Brain microvascular endothelial cell (primary cell): Measurements from ENCODE around the gene ITPRID2.

Experiments
- DNase-seq: peaks from one replicate; pipeline ENCODE4 v3.0.0-alpha.2; 2020
- H3K27ac ChIP-seq: fragments of 250-450 bp; sonication (Bioruptor Pico); 2 replicates; pipeline ENCODE4 v1.5.1; 2020; ENCODE audit warnings: mild to moderate bottlenecking, moderate library complexity
- H3K27me3 ChIP-seq: fragments of 250-450 bp; sonication (Bioruptor Pico); replicated peaks from 2 replicates; pipeline ENCODE4 v1.5.1; 2020; ENCODE audit warnings: mild to moderate bottlenecking
- H3K36me3 ChIP-seq: fragments of 250-450 bp; sonication (Bioruptor Pico); replicated peaks from 2 replicates; pipeline ENCODE4 v1.5.1; 2020; ENCODE audit warnings: mild to moderate bottlenecking
- H3K4me3 ChIP-seq: 2 replicates; pipeline ENCODE4 v1.5.1; 2011; ENCODE audit warnings: low read depth, mild to moderate bottlenecking, control low read depth, low read length, moderate library complexity
- in situ Hi-C: cut with HindIII; loops from 2 replicates; pipeline ENCODE4 v1.10.0; 2017; ENCODE audit warnings: low sequenced_read_pairs, low pct_ligation_motif_present
- TF ChIP-seq, protein P1 (sequence below): IDR thresholded peaks from 2 replicates; pipeline ENCODE4 v1.5.1; 2011; ENCODE audit warnings: low read depth, mild to moderate bottlenecking, moderate library complexity, low read length, control low read depth, inconsistent platforms; ENCODE audit errors: missing control alignments

ITPRID2 gene

DNA sequence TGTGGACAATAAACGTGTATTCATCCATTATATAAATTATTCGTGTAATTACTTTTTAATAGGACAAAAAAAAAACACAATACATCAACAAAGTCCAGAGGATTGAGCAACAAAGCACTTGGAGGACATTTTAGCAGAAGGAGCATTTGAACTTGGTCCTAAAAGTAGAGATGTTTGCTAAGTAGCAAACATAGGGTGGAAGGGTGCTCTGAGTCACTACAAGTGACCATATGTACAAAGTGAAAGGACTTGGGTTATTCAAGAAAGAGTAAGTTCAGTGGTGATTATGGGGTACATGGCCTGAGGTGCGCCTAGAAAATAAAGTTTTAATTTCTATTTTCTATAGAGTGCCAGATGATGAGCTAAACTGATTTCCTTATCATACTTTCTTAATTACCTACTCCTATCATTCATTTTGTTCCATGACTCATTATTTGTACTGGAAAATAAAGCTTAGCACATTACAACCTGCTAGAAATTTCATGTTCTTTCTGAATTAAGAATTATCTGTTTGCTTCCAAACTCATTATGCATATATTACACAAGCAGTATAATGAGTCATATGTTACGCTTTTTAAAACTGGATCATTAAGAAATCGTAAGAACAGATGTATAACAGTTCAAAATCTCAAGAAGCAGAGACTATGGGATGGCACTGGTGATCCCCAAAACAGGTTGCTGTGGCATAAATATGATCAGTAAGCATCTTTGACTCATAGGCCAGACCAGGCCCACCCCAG lies 81.1 kb downstream of the ITPRID2 start:
- Histone ChIP-seq H3K36me3 (no peaks in the 10 kb centered on the region), H3K27me3 (no peaks in the 10 kb centered on the region), H3K27ac (no peak overlapping the region), H3K4me3 (no peak overlapping the region)
- no peak for DNase-seq
- in situ Hi-C loops = no loop called here
- TF ChIP-seq, protein P1, sequence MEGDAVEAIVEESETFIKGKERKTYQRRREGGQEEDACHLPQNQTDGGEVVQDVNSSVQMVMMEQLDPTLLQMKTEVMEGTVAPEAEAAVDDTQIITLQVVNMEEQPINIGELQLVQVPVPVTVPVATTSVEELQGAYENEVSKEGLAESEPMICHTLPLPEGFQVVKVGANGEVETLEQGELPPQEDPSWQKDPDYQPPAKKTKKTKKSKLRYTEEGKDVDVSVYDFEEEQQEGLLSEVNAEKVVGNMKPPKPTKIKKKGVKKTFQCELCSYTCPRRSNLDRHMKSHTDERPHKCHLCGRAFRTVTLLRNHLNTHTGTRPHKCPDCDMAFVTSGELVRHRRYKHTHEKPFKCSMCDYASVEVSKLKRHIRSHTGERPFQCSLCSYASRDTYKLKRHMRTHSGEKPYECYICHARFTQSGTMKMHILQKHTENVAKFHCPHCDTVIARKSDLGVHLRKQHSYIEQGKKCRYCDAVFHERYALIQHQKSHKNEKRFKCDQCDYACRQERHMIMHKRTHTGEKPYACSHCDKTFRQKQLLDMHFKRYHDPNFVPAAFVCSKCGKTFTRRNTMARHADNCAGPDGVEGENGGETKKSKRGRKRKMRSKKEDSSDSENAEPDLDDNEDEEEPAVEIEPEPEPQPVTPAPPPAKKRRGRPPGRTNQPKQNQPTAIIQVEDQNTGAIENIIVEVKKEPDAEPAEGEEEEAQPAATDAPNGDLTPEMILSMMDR = no peak

- in situ Hi-C loops = no loop called here
- Histone ChIP-seq H3K27ac (no peak overlapping the region), H3K4me3 (no peak overlapping the region), H3K36me3 (no peaks in the 10 kb centered on the region), H3K27me3 (no peaks in the 10 kb centered on the region)
- DNase-seq = no peak
- TF ChIP-seq, protein P1 = no peak
These were observed 81.7 kb downstream of the ITPRID2 start for GRCh38 chr2:181973171-181973783.

DNA sequence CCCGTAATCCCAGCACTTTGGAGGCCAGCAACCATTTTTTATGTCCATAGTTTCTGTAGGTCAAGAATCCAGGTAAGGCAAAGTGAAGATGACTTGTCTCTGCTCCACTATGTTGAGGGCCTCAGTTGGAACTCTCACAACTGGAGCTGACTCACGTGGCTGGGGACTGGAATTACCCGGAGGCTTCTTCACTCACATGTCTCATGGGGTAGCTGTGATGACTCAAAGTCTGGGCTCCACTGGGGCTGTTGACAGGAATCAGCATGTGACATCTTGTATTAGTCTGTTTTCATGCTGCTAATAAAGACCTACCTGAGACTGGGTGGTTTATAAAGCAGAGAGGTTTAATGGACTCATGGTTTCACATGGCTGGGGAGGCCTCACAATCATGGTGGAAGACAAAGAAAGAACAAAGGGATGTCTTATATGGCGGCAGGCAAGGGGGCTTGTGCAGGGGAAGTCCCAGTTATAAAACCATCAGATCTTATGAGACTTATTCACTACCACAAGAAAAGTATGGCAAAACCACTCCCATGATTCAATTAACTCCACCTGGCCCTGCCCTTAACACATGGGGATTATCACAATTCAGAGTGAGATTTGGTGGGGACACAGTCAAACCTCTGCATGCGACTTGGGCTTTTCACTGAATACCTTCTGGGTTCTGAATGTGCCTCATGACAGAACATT lies 86.3 kb downstream of the ITPRID2 start:
- in situ Hi-C loops = no loop called here
- Histone ChIP-seq H3K4me3 (no peak overlapping the region), H3K27me3 (no peaks in the 10 kb centered on the region), H3K36me3 (no peaks in the 10 kb centered on the region), H3K27ac (no peak overlapping the region)
- peak; percentile 67 for DNase-seq
- TF ChIP-seq, protein P1 = no peak

DNA sequence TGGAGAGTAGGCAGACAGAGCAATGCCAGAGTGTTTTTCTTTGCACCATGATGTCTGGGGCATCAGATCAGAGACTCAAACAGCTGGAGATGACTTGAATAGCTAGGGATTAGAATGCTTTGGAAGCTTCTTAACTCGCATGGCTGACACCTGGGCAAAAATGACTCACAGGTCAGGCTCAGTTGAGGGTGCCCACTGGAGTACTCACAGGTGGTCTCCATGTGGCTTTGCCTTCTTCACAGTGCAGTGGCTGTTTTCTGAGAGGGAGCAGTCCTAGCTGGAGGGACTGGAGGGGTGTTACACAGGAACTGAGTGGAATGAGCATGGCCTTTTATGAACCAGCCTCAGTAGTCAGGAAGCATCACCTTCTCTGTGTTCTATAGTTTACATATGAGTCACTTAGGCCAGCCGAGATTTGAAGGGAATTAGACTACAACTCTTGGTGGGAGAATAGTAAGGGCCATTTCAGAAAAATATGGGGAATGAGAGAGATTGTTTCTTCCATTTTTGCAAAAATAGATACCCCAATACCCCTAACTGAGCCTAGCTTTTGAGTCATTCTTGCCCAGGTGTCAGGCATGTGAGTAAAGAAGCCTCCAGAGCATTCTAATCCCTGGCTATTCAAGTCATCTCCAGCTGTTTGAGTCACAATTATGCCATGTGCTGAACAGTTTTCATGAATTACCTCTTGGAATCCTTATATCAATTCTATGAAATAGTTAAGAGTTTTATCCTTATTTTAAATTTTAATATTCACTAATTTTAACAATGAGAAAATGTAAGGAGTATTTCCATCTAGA lies 87.0 kb downstream of the ITPRID2 start:
- TF ChIP-seq, protein P1 = no peak
- no peaks in the 10 kb centered on the region for H3K27me3 ChIP-seq
- peak; percentile 17 for DNase-seq
- in situ Hi-C loops = no loop called here
- no peak overlapping the region for H3K27ac ChIP-seq
- no peak overlapping the region for H3K4me3 ChIP-seq
- H3K36me3 ChIP-seq = no peaks in the 10 kb centered on the region
